ENCODE measurements around the gene MYO9A. TPM values are rescaled to one million over a fixed set of nuclear protein-coding genes. Genes with fewer than 3 reads are reported as not detected.

Gene MYO9A
- total RNA-seq, 4 donors from 2014 or later = 61.2 to 99.9 (median 79.9) TPM

GRCh38 chr15:72128359-72128758 is 10.4 kb upstream of the MYO9A start:
- Histone ChIP-seq H3K4me1 (no peaks in the 10 kb centered on the region), H3K36me3 (no peaks in the 10 kb centered on the region), H3K4me3 (no peak overlapping the region), H3K27me3 (no peaks in the 10 kb centered on the region), H3K9me3 (no peaks in the 10 kb centered on the region), H3K27ac (no peak overlapping the region)
- no peak for TF ChIP-seq POLR2A (IDR thresholded peaks at IDR 0.05)
- TF ChIP-seq EP300 (IDR thresholded peaks at IDR 0.05) = no peak
- TF ChIP-seq CTCF (IDR thresholded peaks at IDR 0.05) = no peak
- DNase-seq (ENCODE audit: low spot score in 2 of 2) = no peak

GRCh38 chr15:72127724-72128322 is 9.9 kb upstream of the MYO9A start:
- Histone ChIP-seq H3K27me3 (no peaks in the 10 kb centered on the region), H3K4me1 (no peaks in the 10 kb centered on the region), H3K9me3 (no peaks in the 10 kb centered on the region), H3K36me3 (no peaks in the 10 kb centered on the region), H3K27ac (no peak overlapping the region), H3K4me3 (no peak overlapping the region)
- DNase-seq (ENCODE audit: low spot score in 2 of 2) = no peak
- TF ChIP-seq POLR2A (IDR thresholded peaks at IDR 0.05) = no peak
- TF ChIP-seq EP300 (IDR thresholded peaks at IDR 0.05) = no peak
- no peak for TF ChIP-seq CTCF (IDR thresholded peaks at IDR 0.05)
- 44 to 53% methylated on average over 2 of the region's 2 CpGs for WGBS, 2 donors

GRCh38 chr15:72124218-72124617 is 6.3 kb upstream of the MYO9A start:
- H3K27me3 ChIP-seq = no peaks in the 10 kb centered on the region
- TF ChIP-seq EP300 (IDR thresholded peaks at IDR 0.05) (no peak), CTCF (IDR thresholded peaks at IDR 0.05) (no peak), POLR2A (IDR thresholded peaks at IDR 0.05) (no peak)
- no peak for DNase-seq (ENCODE audit: low spot score in 2 of 2)
- H3K36me3 ChIP-seq = no peaks in the 10 kb centered on the region
- 37 to 43% methylated on average over 1 of the region's 1 CpG for WGBS, 2 donors
- H3K4me3 ChIP-seq = no peak overlapping the region
- peaks cover 0 to 5% (median 0%) of the 10 kb centered on the region in 4 donors for H3K4me1 ChIP-seq
- H3K27ac ChIP-seq = no peak overlapping the region
- no peaks in the 10 kb centered on the region for H3K9me3 ChIP-seq

DNA sequence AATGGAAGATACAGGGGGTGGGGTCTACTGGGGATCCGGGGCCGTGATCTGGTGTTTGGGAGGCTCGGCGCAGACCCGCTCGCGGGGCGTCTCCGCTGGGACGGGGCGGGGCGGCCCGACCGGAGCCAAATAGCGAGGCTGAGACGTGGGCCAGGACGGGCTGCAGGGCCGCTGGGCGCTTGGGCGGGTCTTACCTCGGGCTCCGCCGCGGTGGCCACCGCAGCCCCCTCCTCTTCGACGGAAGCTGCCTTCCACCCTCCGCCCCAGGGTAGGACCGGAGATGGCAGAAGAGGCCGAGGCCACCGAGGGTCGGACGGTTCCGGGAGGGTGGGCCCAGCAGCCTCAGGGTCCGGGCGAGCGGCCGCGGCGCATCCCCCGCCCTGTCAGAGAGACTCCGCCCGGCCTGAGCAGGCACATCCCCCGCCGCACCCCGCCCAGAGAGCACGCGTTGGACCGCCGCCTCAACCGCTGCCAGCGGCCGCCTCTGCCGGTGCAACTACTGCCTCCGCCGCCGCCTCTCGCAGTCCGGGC is 399 bp downstream of the MYO9A start:
- peak in 1 of 5 experiments; percentile 32 for TF ChIP-seq CTCF (IDR thresholded peaks at IDR 0.05)
- peak in 1 of 2 donors; percentile 70 for TF ChIP-seq EP300 (IDR thresholded peaks at IDR 0.05)
- TF ChIP-seq POLR2A (IDR thresholded peaks at IDR 0.05) = no peak
- Histone ChIP-seq H3K27ac (peak overlapping the region; percentile 94 to 99 (median 96)), H3K9me3 (no peaks in the 10 kb centered on the region), H3K27me3 (no peaks in the 10 kb centered on the region), H3K36me3 (no peaks in the 10 kb centered on the region), H3K4me3 (peak overlapping the region; percentile 70 to 98 (median 94)), H3K4me1 (peaks cover 0 to 54% (median 13%) of the 10 kb centered on the region in 4 donors)
- 0 to 1% methylated on average over 28 to 40 of the region's 59 CpGs for WGBS, 2 donors
- DNase-seq (ENCODE audit: low spot score in 2 of 2) = peak; percentile 58 to 80

DNA sequence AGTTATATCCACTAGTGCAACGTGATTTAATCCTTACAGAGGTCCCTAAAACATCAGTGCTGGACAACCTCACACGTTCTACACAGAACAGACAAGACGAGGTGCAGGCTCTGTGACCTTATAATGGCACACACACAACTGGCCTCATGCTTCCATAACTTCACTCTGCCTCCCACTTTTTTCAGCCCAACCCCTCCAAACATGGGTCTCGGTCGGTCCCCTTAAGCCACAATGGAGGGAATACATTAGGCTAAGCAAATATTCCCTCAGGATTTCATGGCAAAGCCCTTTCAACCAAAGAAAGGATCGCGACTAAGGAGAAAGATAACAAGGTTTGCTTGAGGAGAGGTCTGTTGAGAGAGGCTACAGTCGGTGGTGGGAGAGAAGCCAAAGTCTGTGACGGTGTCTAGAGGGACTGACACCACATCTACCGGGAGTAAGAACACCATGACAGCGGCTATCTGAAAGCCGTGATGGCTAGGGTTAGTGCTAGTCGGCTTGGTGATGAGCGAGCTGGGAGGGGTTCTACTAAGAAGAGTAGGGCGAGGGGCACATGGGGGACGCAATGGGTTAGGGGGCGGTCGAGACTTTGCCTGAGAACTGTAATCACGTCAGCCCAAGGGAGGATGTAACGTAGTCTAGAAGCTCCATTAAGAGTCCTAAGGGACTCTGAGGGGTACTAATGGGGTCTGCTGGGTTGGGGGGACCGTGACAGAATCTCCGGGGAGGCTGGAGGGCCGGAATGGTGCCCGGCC is 1.0 kb downstream of the MYO9A start:
- H3K27ac ChIP-seq = peak overlapping the region; percentile 94 to 99 (median 96)
- no peaks in the 10 kb centered on the region for H3K36me3 ChIP-seq
- peak overlapping the region; percentile 70 to 98 (median 94) for H3K4me3 ChIP-seq
- H3K4me1 ChIP-seq = peaks cover 0 to 60% (median 15%) of the 10 kb centered on the region in 4 donors
- no peaks in the 10 kb centered on the region for H3K9me3 ChIP-seq
- WGBS, 2 donors = 1% methylated on average over 24 of the region's 24 CpGs
- H3K27me3 ChIP-seq = no peaks in the 10 kb centered on the region
- TF ChIP-seq POLR2A (IDR thresholded peaks at IDR 0.05) = no peak
- peak in 1 of 2 donors; percentile 14 for TF ChIP-seq EP300 (IDR thresholded peaks at IDR 0.05)
- peak; percentile 23 to 34 for DNase-seq (ENCODE audit: low spot score in 2 of 2)
